Body of pancreas (tissue), 4 donors: ENCODE data around the gene CDY2B. TPM values are rescaled to one million over a fixed set of nuclear protein-coding genes. Genes with fewer than 3 reads are reported as not detected.
"Not testable (repeated sequence)": the region's sequence is repeated elsewhere in the genome, so short reads cannot be mapped to it uniquely, and the experiment has no call there.

Experiments
- ATAC-seq: fragments of 150-250 bp; one replicate; pipeline ENCODE4 v1.9.1; 2016
- DNase-seq, 4 donors: peaks; one replicate each; pipeline ENCODE4 v3.0.0-alpha.2; 2019
- H3K27ac ChIP-seq, 4 donors: fragments of 200-600 bp; sonication (generic); 1 replicate in 3 of 4; 2 replicates in 1 of 4; pipeline versions ENCODE4 v1.5.1 to v1.6.1; 2016 to 2019; ENCODE audit warnings: mild to moderate bottlenecking in 1 of 4, mixed read lengths in 1 of 4, moderate library complexity in 1 of 4
- H3K27me3 ChIP-seq, 2 donors: fragments of 200-600 bp; sonication (generic); one replicate each; pipeline ENCODE4 v1.6.0; 2016; ENCODE audit warnings: mild to moderate bottlenecking in 1 of 2
- H3K36me3 ChIP-seq, 2 donors: fragments of 200-600 bp; sonication (generic); replicated peaks in 1 of 2; 2 replicates each; pipeline ENCODE4 v1.5.1; 2016; ENCODE audit warnings: low read depth in 2 of 2; ENCODE audit not compliant: insufficient read depth in 1 of 2
- H3K4me1 ChIP-seq: fragments of 200-600 bp; sonication (generic); one replicate; pipeline ENCODE4 v1.6.0; 2016
- H3K4me3 ChIP-seq, 2 donors: fragments of 200-600 bp; sonication (generic); 1 replicate in 1 of 2; 2 replicates in 1 of 2; pipeline ENCODE4 v1.5.1; 2016 to 2019
- H3K9me3 ChIP-seq, 3 donors: fragments of 200-600 bp; sonication (generic); 1 replicate in 2 of 3; 2 replicates in 1 of 3; pipeline ENCODE4 v1.5.1; 2016
- WGBS, 2 donors: methylation state at CpG; one replicate each; pipeline ENCODE4 v1.1.5; 2017; 5-methylcytosine and 5-hydroxymethylcytosine counted together
- intact Hi-C: fragments of 100-400 bp; cut with DNase I; formaldehyde crosslinking; loops from one replicate; pipeline ENCODE4 v1.15.1; 2023
- total RNA-seq, 2 donors: library from RNA; depleted of rRNA; stranded (reverse); fragments of >200 nt; gene quantifications; one replicate each; pipeline ENCODE4 v1.1.0, GENCODE V29; 2016

Gene CDY2B
- total RNA-seq, 2 donors from 2014 or later = not detected

DNA sequence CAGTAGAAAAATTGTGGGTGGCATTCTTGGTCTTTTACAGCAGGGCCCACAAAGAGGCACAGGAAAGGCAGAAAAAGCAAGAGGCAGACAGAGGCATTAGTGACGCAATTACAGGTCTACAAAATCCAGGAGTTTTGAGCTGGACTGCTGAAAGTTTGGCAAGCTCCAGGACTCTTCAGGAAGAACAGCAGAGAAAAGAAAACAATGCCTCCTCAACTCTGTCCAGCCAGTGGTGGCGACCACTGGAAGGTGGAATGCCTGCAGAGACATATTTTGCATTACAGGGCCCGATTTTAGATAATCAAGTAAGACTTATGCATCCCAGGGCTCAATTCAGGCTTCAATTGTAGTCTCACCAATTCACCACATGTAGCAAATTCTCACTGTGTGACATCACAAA, 23.5 kb downstream of the CDY2B start:
- intact Hi-C loops = not testable (repeated sequence)

DNA sequence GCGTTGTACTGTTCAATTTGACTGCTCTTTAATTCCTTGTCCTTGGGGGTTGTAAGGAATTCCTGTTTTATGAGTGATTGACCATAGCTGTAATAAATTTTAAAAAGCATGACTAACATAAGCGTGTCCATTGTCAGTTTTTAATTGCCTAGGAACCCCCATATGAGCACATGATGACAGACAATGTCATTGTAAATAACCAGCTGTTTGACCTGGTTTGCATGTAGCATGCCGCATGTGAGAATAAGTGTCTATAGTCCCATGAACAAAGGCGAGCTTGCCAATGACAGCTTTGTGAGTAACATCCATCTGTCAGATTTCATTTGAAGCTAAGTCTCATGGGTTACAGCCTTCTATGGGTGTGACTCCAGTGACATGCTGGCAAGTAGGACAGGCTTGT, 30.9 kb downstream of the CDY2B start:
- H3K27ac ChIP-seq, ATAC-seq, H3K4me3 ChIP-seq, H3K36me3 ChIP-seq, H3K9me3 ChIP-seq, H3K27me3 ChIP-seq, DNase-seq, intact Hi-C loops, H3K4me1 ChIP-seq: not testable (repeated sequence)
- no CpG with 5 or more reads among the region's 4 CpGs for WGBS, 2 donors

More for the DNA sequence above, 23.5 kb downstream of the CDY2B start:
- ATAC-seq, H3K9me3 ChIP-seq, H3K27ac ChIP-seq, H3K36me3 ChIP-seq, H3K4me3 ChIP-seq, H3K27me3 ChIP-seq, DNase-seq, H3K4me1 ChIP-seq: not testable (repeated sequence)
- WGBS, 2 donors = no CpG with 5 or more reads among the region's 3 CpGs

DNA sequence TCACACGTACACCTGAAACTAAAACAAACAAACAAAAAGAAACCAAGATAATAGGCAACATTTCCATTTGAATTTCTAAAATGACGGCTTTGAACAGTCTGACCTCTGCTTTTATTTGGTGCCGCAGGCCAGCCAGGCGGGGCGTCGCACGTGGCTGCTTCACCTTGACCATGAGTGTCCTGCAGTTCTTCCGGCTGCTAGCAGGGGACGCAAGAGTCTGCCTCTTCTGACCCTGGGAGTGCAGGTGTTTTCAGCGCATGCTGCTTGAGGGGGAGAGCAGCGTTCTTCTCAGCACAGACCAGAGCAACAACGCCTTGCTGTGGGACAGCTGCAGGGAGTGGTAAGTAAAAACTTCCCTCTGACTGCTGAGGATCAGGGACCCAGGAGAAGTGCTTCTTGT, 47.9 kb downstream of the CDY2B start:
- H3K27me3 ChIP-seq, H3K4me1 ChIP-seq, H3K4me3 ChIP-seq, H3K36me3 ChIP-seq, H3K27ac ChIP-seq, intact Hi-C loops, DNase-seq, H3K9me3 ChIP-seq: not testable (repeated sequence)
- no CpG with 5 or more reads among the region's 12 CpGs for WGBS, 2 donors
- peak; percentile 76 for ATAC-seq

Other genes starting within 250 kb of the CDY2B start
- not detected for gene CDY2A, start 145.6 kb upstream of the CDY2B start, total RNA-seq